GM12892 (cell line): ENCODE data around the gene BCORL1.

Experiments
- POLR2AphosphoS5 ChIP-seq: IDR thresholded peaks from 2 replicates; pipeline ENCODE4 v1.6.1; 2011; ENCODE audit warnings: low read depth, low read length, control low read depth
- TAF1 ChIP-seq: IDR thresholded peaks from 2 replicates; pipeline ENCODE4 v1.6.1; 2011; ENCODE audit warnings: low read depth, mild to moderate bottlenecking, control low read depth, low read length, borderline replicate concordance

DNA sequence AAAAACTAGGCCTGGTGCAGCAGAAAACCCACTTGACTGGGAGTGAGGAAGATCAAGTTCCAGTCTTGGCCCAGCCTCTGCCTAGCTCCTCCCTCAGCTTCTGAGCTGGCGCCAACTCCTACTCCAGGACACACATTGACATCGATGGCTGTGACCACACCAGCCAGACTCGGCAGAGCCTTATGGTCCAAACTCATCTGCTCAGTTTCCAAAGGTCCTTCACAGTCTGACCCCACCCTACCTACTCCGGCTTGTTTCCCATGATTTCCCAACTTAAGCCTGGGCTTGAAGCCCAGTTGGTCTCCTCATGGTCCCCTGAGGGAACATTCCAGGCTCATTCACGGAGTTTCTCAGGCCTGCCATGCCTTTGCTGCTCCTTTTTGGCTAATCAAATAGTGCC, 117.7 kb downstream of the BCORL1 start:
- TF ChIP-seq POLR2AphosphoS5 = no peak
- no peak for TF ChIP-seq TAF1
